ENCODE measurements around the gene ECE2.

DNA sequence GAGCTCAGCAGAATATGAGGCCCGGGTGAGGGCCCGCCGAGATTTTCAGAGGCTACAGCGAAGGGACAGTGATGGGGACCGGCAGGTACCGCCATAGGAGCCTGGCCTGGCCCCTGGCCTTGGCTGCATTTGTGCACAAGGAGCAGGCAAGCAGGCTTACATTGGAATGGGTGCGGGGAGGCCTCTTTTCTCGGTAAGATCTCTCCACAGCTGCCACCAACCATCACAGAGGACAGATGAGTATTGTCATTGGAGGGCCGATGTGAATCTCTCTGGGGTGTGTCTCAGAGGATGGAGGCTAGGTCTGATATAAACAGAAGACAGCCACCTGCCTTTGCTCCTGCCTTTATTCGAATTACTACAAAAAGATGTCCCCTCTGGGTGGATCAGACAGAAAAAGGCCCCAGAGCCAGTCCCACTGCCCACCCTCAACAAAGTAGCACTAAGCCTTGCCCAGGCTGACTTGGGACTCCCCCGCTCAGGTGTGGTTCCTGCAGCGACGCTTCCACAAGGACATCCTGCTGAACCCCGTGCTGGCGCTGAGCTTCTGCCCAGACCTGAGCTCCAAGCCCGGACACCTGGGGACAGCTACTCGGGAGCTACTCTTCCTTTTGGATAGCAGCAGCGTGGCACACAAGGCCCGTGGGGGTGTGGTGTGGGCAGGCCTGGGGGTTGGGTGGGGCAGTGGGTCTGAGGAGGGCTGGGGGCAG lies 41.0 kb upstream of the ECE2 start:
- TF ChIP-seq, protein P1, sequence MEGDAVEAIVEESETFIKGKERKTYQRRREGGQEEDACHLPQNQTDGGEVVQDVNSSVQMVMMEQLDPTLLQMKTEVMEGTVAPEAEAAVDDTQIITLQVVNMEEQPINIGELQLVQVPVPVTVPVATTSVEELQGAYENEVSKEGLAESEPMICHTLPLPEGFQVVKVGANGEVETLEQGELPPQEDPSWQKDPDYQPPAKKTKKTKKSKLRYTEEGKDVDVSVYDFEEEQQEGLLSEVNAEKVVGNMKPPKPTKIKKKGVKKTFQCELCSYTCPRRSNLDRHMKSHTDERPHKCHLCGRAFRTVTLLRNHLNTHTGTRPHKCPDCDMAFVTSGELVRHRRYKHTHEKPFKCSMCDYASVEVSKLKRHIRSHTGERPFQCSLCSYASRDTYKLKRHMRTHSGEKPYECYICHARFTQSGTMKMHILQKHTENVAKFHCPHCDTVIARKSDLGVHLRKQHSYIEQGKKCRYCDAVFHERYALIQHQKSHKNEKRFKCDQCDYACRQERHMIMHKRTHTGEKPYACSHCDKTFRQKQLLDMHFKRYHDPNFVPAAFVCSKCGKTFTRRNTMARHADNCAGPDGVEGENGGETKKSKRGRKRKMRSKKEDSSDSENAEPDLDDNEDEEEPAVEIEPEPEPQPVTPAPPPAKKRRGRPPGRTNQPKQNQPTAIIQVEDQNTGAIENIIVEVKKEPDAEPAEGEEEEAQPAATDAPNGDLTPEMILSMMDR (IDR thresholded peaks at IDR 0.05; ENCODE audit: low read depth, low read length), result no peak
- no peak for TF ChIP-seq POLR2A (IDR thresholded peaks at IDR 0.05; ENCODE audit: extremely low read depth, insufficient read length)

Measured in NB4 (cell line).